Cardiac fibroblast (primary cell): Measurements from ENCODE around the gene ADAMTS6.

Source experiments
- DNase-seq, 2 donors: peaks; one replicate each; pipeline versions ENCODE4 v3.0.0 to v3.0.0-alpha.2; 2010; ENCODE audit warnings: low read depth in 2 of 2
- H3K4me3 ChIP-seq, 2 donors: replicated peaks in 1 of 2; 1 replicate in 1 of 2; 2 replicates in 1 of 2; pipeline ENCODE4 v1.5.1; 2011; ENCODE audit warnings: low read depth in 2 of 2, low read length in 2 of 2, mild to moderate bottlenecking in 2 of 2, moderate library complexity in 1 of 2
- TF ChIP-seq, protein P1 (sequence below): IDR thresholded peaks from one replicate; pipeline ENCODE4 v1.5.1; 2011; ENCODE audit warnings: low read depth, mild to moderate bottlenecking, low read length, inconsistent platforms

The ADAMTS6 gene

DNA sequence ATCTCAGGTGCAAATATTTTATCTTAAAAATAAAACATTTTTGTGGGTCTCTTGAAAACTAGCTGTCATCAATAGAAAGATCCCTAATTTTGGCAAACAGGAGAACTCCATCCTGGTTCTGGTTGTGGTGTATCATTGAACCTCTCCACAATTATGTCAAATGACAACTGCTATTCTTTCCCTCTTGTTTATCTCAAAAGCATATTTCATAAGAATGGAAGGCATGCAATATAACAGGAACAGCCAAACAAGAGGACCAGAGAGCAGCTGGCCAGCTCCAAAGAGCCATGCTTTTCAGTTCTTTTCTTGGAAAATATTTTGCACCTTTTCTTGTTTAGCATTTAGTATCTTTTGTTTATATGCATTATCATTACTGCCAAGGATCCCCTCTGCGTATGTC is 125.4 kb downstream of the ADAMTS6 start:
- TF ChIP-seq, protein P1, sequence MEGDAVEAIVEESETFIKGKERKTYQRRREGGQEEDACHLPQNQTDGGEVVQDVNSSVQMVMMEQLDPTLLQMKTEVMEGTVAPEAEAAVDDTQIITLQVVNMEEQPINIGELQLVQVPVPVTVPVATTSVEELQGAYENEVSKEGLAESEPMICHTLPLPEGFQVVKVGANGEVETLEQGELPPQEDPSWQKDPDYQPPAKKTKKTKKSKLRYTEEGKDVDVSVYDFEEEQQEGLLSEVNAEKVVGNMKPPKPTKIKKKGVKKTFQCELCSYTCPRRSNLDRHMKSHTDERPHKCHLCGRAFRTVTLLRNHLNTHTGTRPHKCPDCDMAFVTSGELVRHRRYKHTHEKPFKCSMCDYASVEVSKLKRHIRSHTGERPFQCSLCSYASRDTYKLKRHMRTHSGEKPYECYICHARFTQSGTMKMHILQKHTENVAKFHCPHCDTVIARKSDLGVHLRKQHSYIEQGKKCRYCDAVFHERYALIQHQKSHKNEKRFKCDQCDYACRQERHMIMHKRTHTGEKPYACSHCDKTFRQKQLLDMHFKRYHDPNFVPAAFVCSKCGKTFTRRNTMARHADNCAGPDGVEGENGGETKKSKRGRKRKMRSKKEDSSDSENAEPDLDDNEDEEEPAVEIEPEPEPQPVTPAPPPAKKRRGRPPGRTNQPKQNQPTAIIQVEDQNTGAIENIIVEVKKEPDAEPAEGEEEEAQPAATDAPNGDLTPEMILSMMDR, result no peak
- DNase-seq, result peak; percentile 28 to 40
- no peak overlapping the region for H3K4me3 ChIP-seq

DNA sequence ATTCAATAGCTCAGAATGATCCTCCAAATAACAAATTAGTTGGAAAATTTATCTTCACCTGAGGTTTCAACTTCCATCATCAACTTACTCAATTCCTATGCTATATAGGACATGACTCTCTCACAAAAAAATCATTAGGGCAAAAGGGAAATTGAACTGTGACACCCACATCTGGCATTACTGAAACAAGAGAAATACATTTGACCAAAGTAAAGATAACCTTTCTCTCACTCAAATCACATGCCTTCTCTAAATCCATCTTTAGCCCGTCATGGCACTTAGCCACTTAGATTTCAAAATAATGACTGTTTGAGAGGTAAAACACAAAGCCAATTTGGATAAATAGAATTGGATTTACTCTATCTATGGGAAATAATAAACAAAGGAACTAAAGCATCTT is 126.4 kb downstream of the ADAMTS6 start:
- no peak overlapping the region for H3K4me3 ChIP-seq
- TF ChIP-seq, protein P1, result no peak
- DNase-seq, result no peak

DNA sequence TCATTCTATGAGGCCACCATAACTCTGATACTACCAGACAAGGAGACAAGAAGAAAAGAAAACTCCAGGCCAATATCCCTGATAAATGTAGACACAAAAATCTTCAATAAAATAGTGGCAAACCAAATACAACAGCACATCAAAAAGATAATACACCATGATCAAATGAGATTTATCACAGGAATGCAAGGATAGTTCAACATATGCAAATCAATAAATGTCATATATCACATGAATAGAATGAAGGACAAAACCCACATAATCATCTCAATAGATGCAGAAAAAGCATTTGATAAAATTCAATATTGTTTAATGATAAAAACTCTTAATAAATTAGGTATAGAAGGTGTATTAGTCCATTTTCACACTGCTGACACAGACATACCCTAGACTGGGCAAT is 139.9 kb downstream of the ADAMTS6 start:
- no peak overlapping the region for H3K4me3 ChIP-seq
- TF ChIP-seq, protein P1, result no peak
- DNase-seq, result peak in 1 of 2 donors; percentile 18

DNA sequence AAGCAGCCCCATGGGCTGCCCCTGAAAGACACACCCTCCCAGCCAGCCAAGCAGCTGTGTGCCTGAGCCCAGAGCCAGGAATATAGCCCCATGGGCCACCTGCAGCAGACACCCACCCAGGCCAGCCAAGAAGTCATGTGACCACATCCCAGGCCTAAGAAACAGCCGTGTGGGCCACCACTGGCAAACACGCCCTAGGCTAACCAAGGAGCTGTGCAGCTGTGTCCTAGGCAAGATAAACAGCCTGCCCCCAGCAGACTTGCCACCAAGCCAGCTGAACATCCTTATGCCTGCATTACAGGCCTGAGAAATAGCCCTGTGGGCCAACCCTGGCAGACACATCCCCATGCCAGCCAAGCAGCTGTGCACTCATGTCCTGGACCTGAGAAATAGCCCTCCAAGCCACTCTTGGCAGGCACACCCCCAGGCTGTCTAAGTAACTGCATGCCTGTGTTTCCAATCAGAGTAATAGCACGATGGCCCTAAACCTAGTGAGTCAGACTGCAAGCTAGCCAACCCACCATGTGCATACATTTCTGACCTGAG is 143.0 kb downstream of the ADAMTS6 start:
- TF ChIP-seq, protein P1, result no peak
- DNase-seq, result peak in 1 of 2 donors; percentile 25

DNA sequence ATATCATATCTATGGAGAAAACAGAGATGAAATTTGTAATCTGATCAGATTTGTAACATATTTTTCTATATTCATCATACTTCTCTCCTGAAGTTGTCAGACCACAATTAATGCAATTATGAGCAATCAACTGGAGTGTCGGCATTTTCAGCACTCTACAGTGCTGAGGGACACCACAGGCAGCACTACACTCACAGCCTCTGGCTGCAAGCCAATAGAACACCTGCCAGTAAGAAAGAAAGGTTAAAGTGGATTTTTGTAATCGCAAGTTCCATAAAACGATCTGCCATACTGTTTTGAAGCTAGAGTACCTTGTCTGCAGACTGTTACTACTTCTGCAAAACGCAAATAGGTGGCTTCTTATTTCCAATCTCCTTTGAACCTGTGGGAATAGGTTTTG is 147.6 kb downstream of the ADAMTS6 start:
- no peak for DNase-seq
- no peak overlapping the region for H3K4me3 ChIP-seq

More for the DNA sequence above, 143.0 kb downstream of the ADAMTS6 start:
- no peak overlapping the region for H3K4me3 ChIP-seq

DNA sequence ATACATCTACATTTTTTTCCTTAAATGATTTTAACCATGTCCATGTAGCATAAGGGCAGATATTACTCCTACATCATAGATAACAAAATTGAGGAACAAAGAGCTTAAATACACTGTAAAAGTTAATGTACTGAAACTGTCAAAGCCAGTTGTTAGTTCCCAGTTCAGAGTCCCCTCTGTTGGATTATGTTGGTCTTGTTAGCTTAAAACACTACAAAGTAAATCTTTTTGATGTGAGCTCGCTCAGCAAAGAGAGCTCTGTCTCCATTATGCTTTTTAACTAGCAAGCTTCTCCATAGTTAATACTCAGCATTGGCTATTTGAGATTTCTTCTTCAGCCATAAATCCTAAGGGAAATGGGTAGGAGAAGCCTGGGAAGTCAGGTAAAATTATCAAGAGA is 149.1 kb downstream of the ADAMTS6 start:
- TF ChIP-seq, protein P1, result no peak
- no peak overlapping the region for H3K4me3 ChIP-seq
- no peak for DNase-seq

More for the DNA sequence above, 147.6 kb downstream of the ADAMTS6 start:
- TF ChIP-seq, protein P1, result no peak

DNA sequence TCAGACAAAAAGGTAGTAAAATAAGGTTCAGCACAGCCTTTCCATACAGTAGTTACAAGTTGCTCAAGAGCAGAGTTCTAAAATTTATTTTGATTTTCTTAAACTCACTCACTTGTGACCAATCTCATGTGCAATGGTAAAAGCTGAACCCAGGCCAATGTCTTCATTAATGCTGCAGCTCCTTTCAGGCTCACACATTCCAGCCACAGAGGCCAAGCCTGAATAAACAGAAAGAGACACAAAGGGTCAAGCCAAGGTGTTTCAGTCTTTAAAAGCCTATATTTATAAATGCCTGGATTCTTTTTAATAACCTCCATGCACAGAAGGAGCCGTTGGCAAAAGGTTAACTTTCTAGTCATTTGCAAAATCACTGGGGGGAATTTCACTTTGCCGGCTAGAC is 152.5 kb downstream of the ADAMTS6 start:
- H3K4me3 ChIP-seq, result no peak overlapping the region
- DNase-seq, result peak; percentile 30 to 48
- TF ChIP-seq, protein P1, result no peak
